Effector memory CD4-positive, alpha-beta T cell (primary cell): ENCODE data around the gene CDC27.
"Not testable (repeated sequence)": the region's sequence is repeated elsewhere in the genome, so short reads cannot be mapped to it uniquely, and the experiment has no call there.

Experiments used
- DNase-seq, 3 donors: peaks; one replicate each; pipeline ENCODE4 v3.0.0-alpha.2; 2020
- H3K27ac ChIP-seq: 2 replicates; pipeline ENCODE4 v1.7.0; 2013; ENCODE audit warnings: mild to moderate bottlenecking, low read length, moderate library complexity; ENCODE audit not compliant: insufficient read depth, poor library complexity, severe bottlenecking
- H3K27me3 ChIP-seq: replicated peaks from 2 replicates; pipeline ENCODE4 v1.7.0; 2013; ENCODE audit warnings: mild to moderate bottlenecking, low read length; ENCODE audit not compliant: insufficient read depth, control insufficient read depth, poor library complexity, severe bottlenecking
- H3K36me3 ChIP-seq: 2 replicates; pipeline ENCODE4 v1.7.0; 2013; ENCODE audit warnings: mild to moderate bottlenecking, low read length, moderate library complexity; ENCODE audit not compliant: control insufficient read depth, insufficient read depth
- H3K4me1 ChIP-seq: 2 replicates; pipeline ENCODE4 v1.7.0; 2013; ENCODE audit warnings: low read length, mild to moderate bottlenecking; ENCODE audit not compliant: control insufficient read depth, insufficient read depth, poor library complexity, severe bottlenecking
- H3K4me3 ChIP-seq: 2 replicates; pipeline ENCODE4 v1.7.0; 2013; ENCODE audit warnings: low read length, low read depth, mild to moderate bottlenecking; ENCODE audit not compliant: insufficient read depth, poor library complexity, severe bottlenecking
- H3K9me3 ChIP-seq: 2 replicates; pipeline ENCODE4 v1.7.0; 2013; ENCODE audit warnings: mild to moderate bottlenecking, low read length, moderate library complexity; ENCODE audit not compliant: control insufficient read depth

CDC27 gene

DNA sequence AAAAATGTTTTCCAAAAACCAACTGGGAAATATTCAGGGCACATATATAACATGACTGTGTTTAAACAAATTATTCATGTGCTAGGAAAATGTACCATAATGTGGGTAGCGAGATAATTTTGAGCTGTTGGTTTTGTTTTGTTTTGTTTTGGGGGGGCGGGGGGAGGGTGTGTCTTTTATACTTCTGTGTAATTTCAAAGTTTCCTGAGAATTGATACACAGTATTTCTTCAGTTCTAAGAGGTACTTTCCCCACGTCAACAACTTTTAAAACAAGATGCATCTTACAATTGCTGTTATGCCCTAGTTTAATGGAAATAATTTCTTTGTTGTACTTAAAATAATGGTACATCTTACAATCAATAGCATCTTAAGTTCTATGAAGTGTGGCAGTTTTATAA lies 110.3 kb downstream of the CDC27 start:
- H3K36me3 ChIP-seq = no peaks in the 10 kb centered on the region
- H3K9me3 ChIP-seq = no peaks in the 10 kb centered on the region
- DNase-seq = no peak
- H3K4me1 ChIP-seq = no peaks in the 10 kb centered on the region
- H3K27ac ChIP-seq = no peak overlapping the region
- H3K4me3 ChIP-seq = no peak overlapping the region
- H3K27me3 ChIP-seq = no peaks in the 10 kb centered on the region

DNA sequence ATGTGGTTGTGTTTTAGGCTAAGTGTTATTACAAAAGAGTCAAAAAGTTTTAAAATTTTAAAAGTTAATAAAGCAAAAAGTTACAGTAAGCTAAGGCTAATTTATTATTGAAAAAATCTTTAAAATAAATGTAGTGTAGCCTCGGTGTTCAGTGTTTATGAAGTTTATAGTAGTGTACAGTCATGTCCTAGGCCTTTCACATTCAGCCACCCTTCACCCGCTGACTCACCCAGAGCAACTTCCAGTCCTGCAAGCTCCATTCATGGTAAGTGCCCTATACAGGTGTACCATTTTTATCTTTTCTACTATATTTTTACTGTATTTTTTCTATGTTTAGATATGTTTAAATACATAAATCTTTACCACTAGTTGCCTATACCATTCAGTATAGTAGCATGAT lies 111.5 kb downstream of the CDC27 start:
- H3K4me1 ChIP-seq = no peaks in the 10 kb centered on the region
- no peaks in the 10 kb centered on the region for H3K27me3 ChIP-seq
- DNase-seq = no peak
- H3K36me3 ChIP-seq = no peaks in the 10 kb centered on the region
- no peak overlapping the region for H3K4me3 ChIP-seq
- H3K27ac ChIP-seq = no peak overlapping the region
- no peaks in the 10 kb centered on the region for H3K9me3 ChIP-seq

DNA sequence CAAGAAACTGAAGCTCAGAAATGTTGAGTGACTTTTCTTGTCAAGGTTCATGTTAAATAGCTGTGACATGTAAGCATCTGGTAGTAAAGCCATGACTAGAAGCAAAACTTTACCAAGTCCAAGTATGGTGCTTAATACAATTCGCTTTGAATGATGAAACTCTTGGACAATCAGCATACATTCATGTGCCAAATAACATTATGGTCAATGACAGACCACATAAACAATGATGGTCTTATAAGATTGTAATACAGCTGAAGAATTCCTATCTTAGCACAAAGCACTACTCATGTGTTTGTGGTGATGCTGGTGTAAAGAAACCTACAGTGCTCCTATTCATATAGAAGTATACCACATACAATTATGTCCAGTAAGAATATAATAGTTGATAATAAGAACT lies 112.9 kb downstream of the CDC27 start:
- Histone ChIP-seq H3K4me1 (no peaks in the 10 kb centered on the region), H3K36me3 (no peaks in the 10 kb centered on the region), H3K9me3 (no peaks in the 10 kb centered on the region), H3K27me3 (no peaks in the 10 kb centered on the region), H3K27ac (no peak overlapping the region), H3K4me3 (no peak overlapping the region)
- DNase-seq = no peak

DNA sequence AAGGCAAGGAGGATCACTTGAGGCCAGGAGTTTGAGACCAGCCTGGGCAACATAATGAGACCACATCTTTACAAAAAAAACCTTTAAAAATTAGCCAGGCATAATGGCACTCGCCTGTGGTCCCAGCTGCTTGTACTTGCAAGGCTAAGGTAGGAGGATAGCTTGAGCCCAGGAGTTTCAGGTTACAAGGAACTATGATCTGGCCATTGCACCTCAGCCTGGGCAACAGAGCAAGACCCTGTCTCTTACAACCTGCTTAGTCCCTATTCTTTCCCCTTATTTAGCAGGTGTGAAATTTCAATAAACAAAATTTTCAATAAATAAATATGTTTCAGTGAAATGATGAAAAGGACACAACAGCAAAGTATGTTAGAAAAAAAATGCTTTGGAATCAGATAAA lies 114.7 kb downstream of the CDC27 start:
- H3K4me3 ChIP-seq, H3K36me3 ChIP-seq, DNase-seq, H3K9me3 ChIP-seq, H3K27ac ChIP-seq, H3K27me3 ChIP-seq, H3K4me1 ChIP-seq: not testable (repeated sequence)

DNA sequence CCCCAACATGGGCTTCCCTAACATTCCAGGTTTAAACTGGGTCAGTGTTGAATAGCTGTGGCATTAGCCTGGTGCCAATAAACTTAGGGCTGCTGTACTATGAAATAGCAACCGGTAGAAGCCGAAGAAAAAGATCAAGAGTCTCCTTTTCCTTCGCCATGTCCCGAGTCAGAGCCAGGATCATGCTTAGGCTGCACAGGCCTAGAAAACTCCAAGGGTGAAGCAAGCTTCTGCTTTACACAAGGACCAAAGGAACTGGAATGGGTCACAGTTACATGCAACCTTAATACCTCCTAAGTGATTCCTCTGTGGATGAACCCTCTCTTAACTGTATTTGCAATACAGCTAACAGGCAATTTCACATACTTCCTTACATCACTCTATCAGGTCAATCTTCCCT lies 115.5 kb downstream of the CDC27 start:
- not testable (repeated sequence) for H3K27me3 ChIP-seq, H3K27ac ChIP-seq, H3K9me3 ChIP-seq, DNase-seq, H3K36me3 ChIP-seq, H3K4me3 ChIP-seq, H3K4me1 ChIP-seq

DNA sequence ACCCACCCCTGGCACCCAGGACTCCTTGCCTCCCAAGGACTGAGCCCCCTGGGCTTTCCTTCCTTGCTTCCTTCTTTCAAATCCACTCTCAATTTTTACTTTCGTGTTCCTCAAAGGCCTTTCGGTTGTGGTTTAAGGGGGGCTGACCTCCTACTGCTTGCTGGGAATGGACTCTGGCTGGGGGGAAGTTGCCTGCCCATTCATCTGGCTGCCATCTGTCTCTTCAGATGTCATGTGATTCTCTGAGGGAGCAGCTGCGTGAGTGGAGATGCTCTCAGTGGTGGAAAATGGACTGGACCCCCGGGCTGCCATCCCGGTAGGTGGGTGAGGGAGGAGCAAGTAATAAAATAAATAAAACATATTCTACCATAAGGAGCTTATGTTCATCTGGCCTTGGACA lies 116.2 kb downstream of the CDC27 start:
- DNase-seq = no peak
- H3K9me3 ChIP-seq = no peaks in the 10 kb centered on the region
- H3K4me1 ChIP-seq = no peaks in the 10 kb centered on the region
- no peak overlapping the region for H3K4me3 ChIP-seq
- H3K36me3 ChIP-seq = no peaks in the 10 kb centered on the region
- H3K27ac ChIP-seq = no peak overlapping the region
- H3K27me3 ChIP-seq = no peaks in the 10 kb centered on the region

DNA sequence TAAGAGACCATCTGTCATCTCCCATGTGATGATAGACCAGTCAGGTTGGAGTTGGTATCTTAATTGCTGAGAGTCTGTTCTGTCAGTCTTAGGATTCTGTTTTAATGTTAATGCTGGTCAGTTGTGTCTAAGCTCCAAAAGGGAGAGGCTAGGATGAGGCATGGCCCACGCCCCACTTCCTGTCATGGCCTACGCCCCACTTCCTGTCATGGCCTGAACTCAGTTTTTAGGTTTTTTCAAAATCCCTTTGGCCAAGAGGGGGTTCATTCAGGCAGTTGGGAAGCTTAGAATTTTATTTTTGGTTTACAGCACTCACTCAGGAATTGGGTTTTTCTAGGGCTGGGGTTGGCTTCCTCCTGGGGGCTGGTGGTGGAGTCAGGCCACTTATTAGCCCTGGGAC lies 117.9 kb downstream of the CDC27 start:
- H3K27ac ChIP-seq = not testable (repeated sequence)

DNA sequence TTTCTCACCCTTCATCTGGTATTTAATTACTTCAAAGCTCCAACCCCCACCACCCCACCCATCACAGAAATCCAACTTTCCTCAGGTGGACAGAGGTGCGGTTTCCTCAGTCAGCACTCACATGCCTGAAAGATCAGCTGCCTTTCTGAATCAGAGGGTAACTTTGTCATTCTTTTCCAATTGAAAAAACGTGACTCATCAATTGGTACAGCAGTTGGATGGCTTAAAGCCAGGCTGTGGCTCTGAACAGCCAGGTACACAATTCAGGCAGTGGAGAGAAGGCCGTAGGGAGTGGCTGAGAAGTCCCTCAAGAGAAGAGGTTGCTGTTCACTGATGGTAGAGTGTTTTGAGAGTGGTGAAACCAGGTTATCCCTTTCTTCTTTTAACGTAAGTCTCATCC lies 118.8 kb downstream of the CDC27 start:
- H3K9me3 ChIP-seq, H3K27ac ChIP-seq, H3K4me3 ChIP-seq, H3K27me3 ChIP-seq, H3K4me1 ChIP-seq, H3K36me3 ChIP-seq, DNase-seq: not testable (repeated sequence)

More for the DNA sequence above, 117.9 kb downstream of the CDC27 start:
- DNase-seq, H3K4me1 ChIP-seq, H3K4me3 ChIP-seq, H3K27me3 ChIP-seq, H3K36me3 ChIP-seq, H3K9me3 ChIP-seq: not testable (repeated sequence)
